DND-41 (cell line): ENCODE data around the gene SPATA1.

ENCODE experiments used
- EZH2 ChIP-seq: IDR thresholded peaks from 3 replicates; pipeline ENCODE4 v1.6.1; 2012; ENCODE audit warnings: borderline replicate concordance, low read depth, mild to moderate bottlenecking, moderate library complexity, low read length, inconsistent platforms; ENCODE audit not compliant: severe bottlenecking
- TF ChIP-seq, protein P1 (sequence below): IDR thresholded peaks from 2 replicates; pipeline ENCODE4 v1.5.1; 2012; ENCODE audit warnings: borderline replicate concordance, low read length, moderate library complexity, mild to moderate bottlenecking; ENCODE audit not compliant: poor library complexity, severe bottlenecking; ENCODE audit errors: extremely low read depth

GRCh38 chr1:84493747-84494146 lies 12.4 kb upstream of the SPATA1 start:
- TF ChIP-seq, protein P1, sequence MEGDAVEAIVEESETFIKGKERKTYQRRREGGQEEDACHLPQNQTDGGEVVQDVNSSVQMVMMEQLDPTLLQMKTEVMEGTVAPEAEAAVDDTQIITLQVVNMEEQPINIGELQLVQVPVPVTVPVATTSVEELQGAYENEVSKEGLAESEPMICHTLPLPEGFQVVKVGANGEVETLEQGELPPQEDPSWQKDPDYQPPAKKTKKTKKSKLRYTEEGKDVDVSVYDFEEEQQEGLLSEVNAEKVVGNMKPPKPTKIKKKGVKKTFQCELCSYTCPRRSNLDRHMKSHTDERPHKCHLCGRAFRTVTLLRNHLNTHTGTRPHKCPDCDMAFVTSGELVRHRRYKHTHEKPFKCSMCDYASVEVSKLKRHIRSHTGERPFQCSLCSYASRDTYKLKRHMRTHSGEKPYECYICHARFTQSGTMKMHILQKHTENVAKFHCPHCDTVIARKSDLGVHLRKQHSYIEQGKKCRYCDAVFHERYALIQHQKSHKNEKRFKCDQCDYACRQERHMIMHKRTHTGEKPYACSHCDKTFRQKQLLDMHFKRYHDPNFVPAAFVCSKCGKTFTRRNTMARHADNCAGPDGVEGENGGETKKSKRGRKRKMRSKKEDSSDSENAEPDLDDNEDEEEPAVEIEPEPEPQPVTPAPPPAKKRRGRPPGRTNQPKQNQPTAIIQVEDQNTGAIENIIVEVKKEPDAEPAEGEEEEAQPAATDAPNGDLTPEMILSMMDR, result no peak
- TF ChIP-seq EZH2, result no peak
